22Rv1 (cell line): Measurements from ENCODE around the gene CNTN4.

Experiments
- CTCF ChIP-seq: fragments of 450-650 bp; IDR thresholded peaks from 2 replicates; pipeline ENCODE4 v1.5.1; 2017; ENCODE audit warnings: mild to moderate bottlenecking
- ZFX ChIP-seq: fragments of 450-650 bp; IDR thresholded peaks from 2 replicates; pipeline ENCODE4 v1.6.1; 2017; ENCODE audit warnings: antibody characterized with exemption, borderline replicate concordance

GRCh38 chr3:2484162-2485026 lies 385.7 kb downstream of the CNTN4 start:
- no peak for TF ChIP-seq CTCF
- no peak for TF ChIP-seq ZFX
